K562 (cell line): ENCODE measurements around the gene CTSH. TPM values are rescaled to one million over a fixed set of nuclear protein-coding genes. Genes with fewer than 3 reads are reported as not detected.
A peak's percentile ranks its signal among the peaks of the same experiment; 100 is the strongest.

ENCODE experiments used
- ATAC-seq: fragments of 200-7000 bp; cut with Tn5 transposase; 3 replicates; pipeline ENCODE4 v1.9.1; 2020; ENCODE audit warnings: moderate library complexity
- BruUV-seq: library from RNA; stranded (reverse); fragments of 400-500 nt; replicated peaks from 2 replicates; lab custom pipeline; 2021; lab: Mats Ljungman, UMichigan
- CTCF ChIA-PET: fragments of 300-600 bp; formaldehyde crosslinking; extraction: SDS; loops from one replicate; lab custom pipeline; 2021; ENCODE audit warnings: low intra/inter-chr PET ratio; lab: Yijun Ruan, JAX
- POLR2A ChIA-PET: fragments of 300-600, 350-650 bp; sonication (Branson Sonifier 250); formaldehyde crosslinking; extraction: SDS; loops from one replicate; lab custom pipeline; 2021; ENCODE audit warnings: antibody characterized with exemption, inconsistent platforms; lab: Yijun Ruan, JAX
- DNase-seq, 4 experiments: peaks; one replicate each; pipeline versions ENCODE4 v3.0.0 to v3.0.0-alpha.2; 2011 to 2018; ENCODE audit warnings: low spot score in 3 of 4, mixed read lengths in 3 of 4; ENCODE audit errors: extremely low read depth in 1 of 4
- FAIRE-seq: peaks from 2 replicates; lab custom pipeline; 2011; peaks lifted over from hg19 to GRCh38; lab: Jason Lieb, UNC
- H2AFZ ChIP-seq: 2 replicates; pipeline ENCODE4 v1.6.0; 2011; ENCODE audit warnings: low read depth, low read length, control low read depth, inconsistent platforms
- H3K27ac ChIP-seq: fragments of 200-600 bp; 3 replicates; pipeline ENCODE4 v1.8.0; 2011; ENCODE audit warnings: low read depth, mild to moderate bottlenecking, control low read depth, inconsistent platforms, low read length, moderate library complexity, mixed read lengths; ENCODE audit errors: extremely low read depth
- H3K27me3 ChIP-seq, 2 experiments: fragments of 300-600 bp in 1 of 2; 2 replicates in 1 of 2; 3 replicates in 1 of 2; pipeline versions ENCODE4 v1.6.0 to v1.8.0; 2011; ENCODE audit warnings: inconsistent platforms in 2 of 2, low read length in 2 of 2, mild to moderate bottlenecking in 1 of 2, mixed read lengths in 1 of 2, moderate library complexity in 1 of 2; ENCODE audit not compliant: control insufficient read depth in 2 of 2, insufficient read depth in 2 of 2
- H3K36me3 ChIP-seq: fragments of 300-600 bp; 3 replicates; pipeline ENCODE4 v1.8.0; 2011; ENCODE audit warnings: mild to moderate bottlenecking, low read length, inconsistent platforms; ENCODE audit not compliant: control insufficient read depth, insufficient read depth
- H3K4me1 ChIP-seq, 2 experiments: fragments of 200-600 bp in 1 of 2; replicated peaks in 1 of 2; 2 replicates in 1 of 2; 3 replicates in 1 of 2; pipeline versions ENCODE4 v1.5.1 to v1.8.0; 2011; ENCODE audit warnings: inconsistent platforms in 2 of 2, low read length in 2 of 2, mild to moderate bottlenecking in 1 of 2, mixed read lengths in 1 of 2, moderate library complexity in 1 of 2; ENCODE audit not compliant: control insufficient read depth in 2 of 2, insufficient read depth in 2 of 2
- H3K4me2 ChIP-seq: 2 replicates; pipeline ENCODE4 v1.6.1; 2011; ENCODE audit warnings: low read length, control low read depth, inconsistent platforms, mixed read lengths; ENCODE audit not compliant: insufficient read depth
- H3K4me3 ChIP-seq: fragments of 200-600 bp; sonication (generic), shearing (Covaris generic); 2 replicates; pipeline ENCODE4 v1.5.1; 2016; ENCODE audit warnings: control low read depth, inconsistent platforms
- H3K79me2 ChIP-seq: fragments of 200-600 bp; 3 replicates; pipeline ENCODE4 v1.8.0; 2011; ENCODE audit warnings: low read length, inconsistent platforms; ENCODE audit not compliant: control insufficient read depth, insufficient read depth
- H3K9ac ChIP-seq, 2 experiments: 2 replicates each; pipeline versions ENCODE4 v1.6.0 to v1.6.1; 2011; ENCODE audit warnings: low read depth in 2 of 2, low read length in 2 of 2, control low read depth in 1 of 2, inconsistent platforms in 1 of 2, mild to moderate bottlenecking in 1 of 2, mixed read lengths in 1 of 2; ENCODE audit not compliant: insufficient read depth in 1 of 2
- H3K9me1 ChIP-seq: one replicate; pipeline ENCODE4 v1.6.0; 2011; ENCODE audit warnings: inconsistent platforms, mild to moderate bottlenecking, low read length, moderate library complexity; ENCODE audit not compliant: control insufficient read depth, insufficient read depth
- H3K9me3 ChIP-seq: replicated peaks from 2 replicates; pipeline ENCODE4 v1.5.1; 2011; ENCODE audit warnings: low read depth, low read length, inconsistent platforms; ENCODE audit not compliant: control insufficient read depth, insufficient read depth
- H4K20me1 ChIP-seq: replicated peaks from 2 replicates; pipeline ENCODE4 v1.6.1; 2011; ENCODE audit warnings: low read length, inconsistent platforms, mixed read lengths; ENCODE audit not compliant: control insufficient read depth, insufficient read depth
- POLR2A ChIP-seq: fragments of 450-650 bp; conservative IDR thresholded peaks from 2 replicates; pipeline ENCODE4 v1.6.1; 2016
- POLR2AphosphoS5 ChIP-seq: IDR thresholded peaks from 2 replicates; pipeline ENCODE4 v1.6.1; 2011; ENCODE audit warnings: mild to moderate bottlenecking, low read depth, low read length, moderate library complexity; ENCODE audit not compliant: control insufficient read depth, insufficient read depth
- SMARCA5 ChIP-seq: fragments of 450-650 bp; IDR thresholded peaks from 2 replicates; pipeline ENCODE4 v1.6.1; 2016
- ZNF23 ChIP-seq: fragments of 250-450 bp; sonication (Bioruptor Pico); IDR thresholded peaks from 2 replicates; pipeline ENCODE4 v1.4.0; 2020; ENCODE audit warnings: mild to moderate bottlenecking
- ZNF384 ChIP-seq: IDR thresholded peaks from 2 replicates; pipeline ENCODE4 v1.6.1; 2012; ENCODE audit warnings: low read depth, low read length, improper control_type of control experiment
- ZNF75A ChIP-seq: fragments of 450-650 bp; formaldehyde crosslinking; IDR thresholded peaks from 2 replicates; pipeline ENCODE4 v1.4.0; 2020; ENCODE audit warnings: mild to moderate bottlenecking
- ZNF766 ChIP-seq: fragments of 200-800 bp; sonication (Bioruptor generic); conservative IDR thresholded peaks from 2 replicates; pipeline ENCODE4 v1.6.1; 2016; ENCODE audit warnings: missing genetic modification characterization, missing compliant biosample characterization
- WGBS: fragments of 100-300 bp; shearing (Covaris generic); methylation state at CpG from one replicate; pipeline ENCODE4 v1.1.6; 2016; ENCODE audit warnings: low coverage, mixed read lengths; ENCODE audit not compliant: insufficient coverage; ENCODE audit errors: missing lambda C conversion rate; 5-methylcytosine and 5-hydroxymethylcytosine counted together
- in situ Hi-C: fragments of 300-500 bp; cut with MboI; formaldehyde crosslinking; loops from 4 replicates; pipeline ENCODE4 v1.15.0; 2018; ENCODE audit warnings: inconsistent platforms, mixed read lengths
- intact Hi-C: fragments of 100-400 bp; cut with micrococcal nuclease; formaldehyde crosslinking; loops from 2 replicates; pipeline ENCODE4 v1.14.2; 2022
- polyA plus RNA-seq, 8 experiments: library from polyadenylated mRNA; depleted of rRNA in 4 of 8; stranded (reverse) in 5 of 8; unstranded in 3 of 8; fragments of >200 nt; fragmentation: Nextera tagmentation in 2 of 8; fragmentation: Illumina TruSeq in 1 of 8; extraction: Ambion mirVana in 2 of 8; extraction: Trizol in 1 of 8; gene quantifications; 2 replicates each; pipeline versions ENCODE4 v1.2.1 to v1.2.3, GENCODE V29; 2011 to 2014; ENCODE audit warnings: inconsistent platforms in 1 of 8, missing spikeins in 1 of 8
- total RNA-seq, 7 experiments: library from RNA; depleted of rRNA in 6 of 7; stranded (reverse); fragments of >200 nt in 6 of 7; fragmentation: Illumina TruSeq in 2 of 7; extraction: Trizol in 2 of 7; gene quantifications; 2 replicates each; pipeline versions ENCODE4 v1.2.1 to v1.2.3, GENCODE V29; 2011 to 2021; ENCODE audit warnings: low replicate concordance in 1 of 7
- TF ChIP-seq, protein P1 (sequence below): fragments of 250-450 bp; sonication (Bioruptor Pico); IDR thresholded peaks from 2 replicates; pipeline ENCODE4 v1.9.0; 2021; ENCODE audit warnings: mild to moderate bottlenecking, inconsistent platforms

Gene CTSH
- total and polyA plus RNA-seq, 9 of the 15 experiments (the other 6 are each of a cell fraction or from before 2014, with no cell fraction given), result 15.0 to 462 (median 173) TPM

DNA sequence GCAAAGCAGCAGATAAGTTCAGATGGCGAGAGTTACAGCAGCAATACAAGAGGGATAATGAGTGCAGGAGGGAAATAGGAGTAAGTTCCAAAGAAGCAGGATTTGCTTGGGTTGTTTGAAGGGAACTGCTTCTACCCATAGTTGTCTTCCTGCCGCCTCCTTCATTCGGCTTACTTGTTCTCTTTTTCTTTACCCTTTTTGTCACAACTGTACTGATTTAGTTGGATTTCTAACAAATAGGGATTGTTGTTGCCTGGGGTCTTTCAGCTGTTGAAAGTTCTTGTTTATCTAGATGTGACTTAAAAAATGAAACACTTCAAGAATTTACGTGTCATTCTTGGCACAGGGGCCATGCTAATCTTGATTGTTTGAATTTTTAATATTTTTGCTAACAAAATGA lies 46.3 kb downstream of the CTSH start:
- DNase-seq (no peak), FAIRE-seq (no peak), ATAC-seq (no peak)
- no peaks in the 10 kb centered on the region for H3K27me3 ChIP-seq
- H3K4me2 ChIP-seq, result no peak overlapping the region
- 91% methylated on average over 4 of the region's 4 CpGs for WGBS
- peaks cover 36% of the 10 kb centered on the region; the same call in 2 of the 3 replicates for H3K79me2 ChIP-seq
- H3K36me3 ChIP-seq, result peaks cover 95% of the 10 kb centered on the region
- 0 out of 2 replicates have a peak, but pooled peaks have one; percentile 21 for TF ChIP-seq ZNF384
- no peak for TF ChIP-seq ZNF23 (CRISPR knock-in tag)
- TF ChIP-seq ZNF75A (CRISPR knock-in tag), result no peak
- peak; percentile 21; the same call in 1 of the 2 replicates for TF ChIP-seq POLR2AphosphoS5
- 0 out of 2 replicates have a peak, but pooled peaks have one; percentile 19 for TF ChIP-seq POLR2A
- BruUV-seq, result no TSS peak
- ChIA-PET CTCF (no interaction called here), POLR2A (interaction anchor here (1.1 to 5.7 kb wide), 3 partner anchors 9 to 19 kb away, joined by 5 to 25 read pairs (median 7); no protein-coding TSS in a partner anchor)
- intact Hi-C loops, result no loop called here
- H3K9me1 ChIP-seq, result no peaks in the 10 kb centered on the region
- H3K4me3 ChIP-seq, result no peak overlapping the region
- in situ Hi-C loops, result no loop called here
- no peaks in the 10 kb centered on the region; the same call in 1 of the 2 replicates for H4K20me1 ChIP-seq
- H3K27ac ChIP-seq, result no peak overlapping the region
- no peak overlapping the region for H2AFZ ChIP-seq
- H3K9me3 ChIP-seq, result no peaks in the 10 kb centered on the region
- no peak overlapping the region for H3K9ac ChIP-seq
- H3K4me1 ChIP-seq, result peaks cover 9 to 11% of the 10 kb centered on the region in 2 experiments

DNA sequence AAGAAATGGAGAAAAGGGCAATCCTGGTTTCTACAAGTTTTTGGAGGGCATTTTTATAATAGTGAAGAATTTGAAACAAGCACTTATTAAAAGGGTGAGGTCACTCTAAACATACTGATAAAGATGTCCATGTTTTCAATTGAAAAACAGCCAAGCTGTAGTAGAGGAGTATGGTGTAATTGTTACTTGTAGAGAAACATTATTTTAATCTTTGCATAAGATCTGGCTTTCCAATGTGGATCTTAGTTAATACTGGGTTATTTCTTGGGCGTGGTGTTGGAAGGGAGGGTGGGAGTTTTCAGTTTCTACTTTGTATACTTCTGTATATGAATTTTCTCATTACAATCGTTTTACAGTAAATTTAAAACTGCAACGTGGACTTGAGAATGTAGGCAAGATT lies 49.4 kb downstream of the CTSH start:
- Histone ChIP-seq H3K4me2 (no peak overlapping the region), H3K9me1 (no peaks in the 10 kb centered on the region), H3K9me3 (no peaks in the 10 kb centered on the region), H3K4me3 (no peak overlapping the region), H3K27me3 (no peaks in the 10 kb centered on the region), H2AFZ (no peak overlapping the region), H3K27ac (no peak overlapping the region), H3K4me1 (no peaks in the 10 kb centered on the region; a peak in 1 of 5 replicates), H4K20me1 (no peaks in the 10 kb centered on the region; the same call in 1 of the 2 replicates), H3K79me2 (peaks cover 61% of the 10 kb centered on the region; the same call in 2 of the 3 replicates), H3K36me3 (peaks cover 97% of the 10 kb centered on the region), H3K9ac (no peak overlapping the region)
- intact Hi-C loops (no loop called here), in situ Hi-C loops (no loop called here)
- 84% methylated on average over 3 of the region's 3 CpGs for WGBS
- FAIRE-seq (no peak), DNase-seq (no peak), ATAC-seq (no peak)
- no TSS peak for BruUV-seq
- POLR2A ChIA-PET, result interaction anchor here (5.7 kb wide), 1 partner anchor 12 kb away, joined by 25 read pairs; no protein-coding TSS in a partner anchor
- CTCF ChIA-PET, result no interaction called here
- TF ChIP-seq, protein P1, sequence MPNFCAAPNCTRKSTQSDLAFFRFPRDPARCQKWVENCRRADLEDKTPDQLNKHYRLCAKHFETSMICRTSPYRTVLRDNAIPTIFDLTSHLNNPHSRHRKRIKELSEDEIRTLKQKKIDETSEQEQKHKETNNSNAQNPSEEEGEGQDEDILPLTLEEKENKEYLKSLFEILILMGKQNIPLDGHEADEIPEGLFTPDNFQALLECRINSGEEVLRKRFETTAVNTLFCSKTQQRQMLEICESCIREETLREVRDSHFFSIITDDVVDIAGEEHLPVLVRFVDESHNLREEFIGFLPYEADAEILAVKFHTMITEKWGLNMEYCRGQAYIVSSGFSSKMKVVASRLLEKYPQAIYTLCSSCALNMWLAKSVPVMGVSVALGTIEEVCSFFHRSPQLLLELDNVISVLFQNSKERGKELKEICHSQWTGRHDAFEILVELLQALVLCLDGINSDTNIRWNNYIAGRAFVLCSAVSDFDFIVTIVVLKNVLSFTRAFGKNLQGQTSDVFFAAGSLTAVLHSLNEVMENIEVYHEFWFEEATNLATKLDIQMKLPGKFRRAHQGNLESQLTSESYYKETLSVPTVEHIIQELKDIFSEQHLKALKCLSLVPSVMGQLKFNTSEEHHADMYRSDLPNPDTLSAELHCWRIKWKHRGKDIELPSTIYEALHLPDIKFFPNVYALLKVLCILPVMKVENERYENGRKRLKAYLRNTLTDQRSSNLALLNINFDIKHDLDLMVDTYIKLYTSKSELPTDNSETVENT, result no peak
- TF ChIP-seq SMARCA5 (no peak), ZNF766 (no peak)
